Measurements from ENCODE around the gene VAV3.

The VAV3 gene

GRCh38 chr1:107555578-107555977 lies 409.4 kb downstream of the VAV3 start:
- in situ Hi-C loops (cut with MboI; ENCODE audit: low pct_unique_long_range_greater_than_20kb, low sequenced_read_pairs, unreplicated experiment) = no loop called here
- no peak for TF ChIP-seq CTCF (IDR thresholded peaks at IDR 0.05; ENCODE audit: extremely low read depth, insufficient read depth, missing control alignments)
- no peak for DNase-seq (ENCODE audit: low spot score)

GRCh38 chr1:107552781-107553180 lies 412.2 kb downstream of the VAV3 start:
- no peak for DNase-seq (ENCODE audit: low spot score)
- in situ Hi-C loops (cut with MboI; ENCODE audit: low pct_unique_long_range_greater_than_20kb, low sequenced_read_pairs, unreplicated experiment) = no loop called here
- no peak for TF ChIP-seq CTCF (IDR thresholded peaks at IDR 0.05; ENCODE audit: extremely low read depth, insufficient read depth, missing control alignments)

GRCh38 chr1:107551456-107551855 lies 413.5 kb downstream of the VAV3 start:
- no peak for DNase-seq (ENCODE audit: low spot score)
- TF ChIP-seq CTCF (IDR thresholded peaks at IDR 0.05; ENCODE audit: extremely low read depth, insufficient read depth, missing control alignments) = no peak
- in situ Hi-C loops (cut with MboI; ENCODE audit: low pct_unique_long_range_greater_than_20kb, low sequenced_read_pairs, unreplicated experiment) = no loop called here

GRCh38 chr1:107550358-107550757 lies 414.6 kb downstream of the VAV3 start:
- no peak for DNase-seq (ENCODE audit: low spot score)
- in situ Hi-C loops (cut with MboI; ENCODE audit: low pct_unique_long_range_greater_than_20kb, low sequenced_read_pairs, unreplicated experiment) = no loop called here
- no peak for TF ChIP-seq CTCF (IDR thresholded peaks at IDR 0.05; ENCODE audit: extremely low read depth, insufficient read depth, missing control alignments)

- TF ChIP-seq CTCF (IDR thresholded peaks at IDR 0.05; ENCODE audit: extremely low read depth, insufficient read depth, missing control alignments) = no peak
- in situ Hi-C loops (cut with MboI; ENCODE audit: low pct_unique_long_range_greater_than_20kb, low sequenced_read_pairs, unreplicated experiment) = loop anchor here (25.0 kb wide), 1 partner anchor 362 kb away; no protein-coding TSS in a partner anchor
- DNase-seq (ENCODE audit: low spot score) = no peak
Measured at GRCh38 chr1:107549152-107549810, 415.7 kb downstream of the VAV3 start.

GRCh38 chr1:107548276-107548675 lies 416.7 kb downstream of the VAV3 start:
- DNase-seq (ENCODE audit: low spot score) = no peak
- no peak for TF ChIP-seq CTCF (IDR thresholded peaks at IDR 0.05; ENCODE audit: extremely low read depth, insufficient read depth, missing control alignments)
- in situ Hi-C loops (cut with MboI; ENCODE audit: low pct_unique_long_range_greater_than_20kb, low sequenced_read_pairs, unreplicated experiment) = loop anchor here (25.0 kb wide), 1 partner anchor 361 kb away; no protein-coding TSS in a partner anchor

All from GM13977 (cell line).